RPMI7951 (cell line): Measurements from ENCODE around the gene ITGB8. TPM values are rescaled to one million over a fixed set of nuclear protein-coding genes. Genes with fewer than 3 reads are reported as not detected.

ENCODE experiments used
- DNase-seq: peaks from one replicate; pipeline ENCODE4 v3.0.0-alpha.2; 2012; ENCODE audit warnings: low read depth
- total RNA-seq: library from RNA; depleted of rRNA; stranded (reverse); fragments of >200 nt; shearing (Covaris generic); gene quantifications from 2 replicates; pipeline ENCODE4 v1.2.3, GENCODE V29; 2014; rRNA removed

Gene ITGB8
- total RNA-seq, 1 experiment from 2014 or later, result 19.7 TPM

GRCh38 chr7:20464891-20465290, 134.2 kb downstream of the ITGB8 start:
- no peak for DNase-seq

Other genes with a start within 250 kb of the ITGB8 start
- 0.24 and 0.39 TPM in 2 replicates for gene MACC1, start 113.5 kb upstream of the ITGB8 start, total RNA-seq